HG03108 (cell line): ENCODE results near the gene CENPV.
"Not testable (repeated sequence)": the region's sequence is repeated elsewhere in the genome, so short reads cannot be mapped to it uniquely, and the experiment has no call there.

Experiments used
- ATAC-seq: cut with Tn5 transposase; IDR thresholded peaks from one replicate; pipeline ENCODE4 v1.9.1; 2021; ENCODE audit warnings: moderate library complexity; ENCODE audit not compliant: unreplicated experiment

The CENPV gene

GRCh38 chr17:16314859-16315258, 38.4 kb downstream of the CENPV start:
- no peak for ATAC-seq

GRCh38 chr17:16314189-16314588, 39.1 kb downstream of the CENPV start:
- no peak for ATAC-seq

GRCh38 chr17:16313139-16314090, 39.9 kb downstream of the CENPV start:
- ATAC-seq: no peak

- ATAC-seq: not testable (repeated sequence)
These were observed 41.2 kb downstream of the CENPV start for GRCh38 chr17:16312061-16312460.

- no peak for ATAC-seq
These were observed 47.1 kb downstream of the CENPV start for GRCh38 chr17:16306211-16306610.

- no peak for ATAC-seq
These were observed 48.4 kb downstream of the CENPV start for GRCh38 chr17:16304830-16305229.

GRCh38 chr17:16302856-16303255, 50.4 kb downstream of the CENPV start:
- no peak for ATAC-seq

- no peak for ATAC-seq
These were observed 51.1 kb downstream of the CENPV start for GRCh38 chr17:16301963-16302855.

- ATAC-seq: no peak
These were observed 52.7 kb downstream of the CENPV start for GRCh38 chr17:16300554-16300953.

- no peak for ATAC-seq
These were observed 55.1 kb downstream of the CENPV start for GRCh38 chr17:16298140-16298662.

- no peak for ATAC-seq
These were observed 55.7 kb downstream of the CENPV start for GRCh38 chr17:16297367-16298139.

GRCh38 chr17:16296072-16296471, 57.2 kb downstream of the CENPV start:
- not testable (repeated sequence) for ATAC-seq

- no peak for ATAC-seq
These were observed 58.7 kb downstream of the CENPV start for GRCh38 chr17:16294560-16294959.

GRCh38 chr17:16293931-16294330, 59.3 kb downstream of the CENPV start:
- no peak for ATAC-seq
